ENCODE measurements around the gene NDUFA6.
"Not testable (repeated sequence)": the region's sequence is repeated elsewhere in the genome, so short reads cannot be mapped to it uniquely, and the experiment has no call there.

- TF ChIP-seq ZNF384 (IDR thresholded peaks at IDR 0.05); SP1 (IDR thresholded peaks at IDR 0.05); TARDBP (IDR thresholded peaks at IDR 0.05); LEF1 (IDR thresholded peaks at IDR 0.05; ENCODE audit: borderline replicate concordance); FOXA1 (IDR thresholded peaks at IDR 0.05); BHLHE40 (IDR thresholded peaks at IDR 0.05; ENCODE audit: borderline replicate concordance); FOXM1 (IDR thresholded peaks at IDR 0.05; ENCODE audit: borderline replicate concordance); ARNT (IDR thresholded peaks at IDR 0.05); HDGF (IDR thresholded peaks at IDR 0.05; ENCODE audit: borderline replicate concordance); PKNOX1 (IDR thresholded peaks at IDR 0.05); ELF4 (IDR thresholded peaks at IDR 0.05); NFRKB (IDR thresholded peaks at IDR 0.05); CTBP1 (IDR thresholded peaks at IDR 0.05; ENCODE audit: borderline replicate concordance); FOXK2 (IDR thresholded peaks at IDR 0.05): not testable (repeated sequence)
These were observed 49.6 kb upstream of the NDUFA6 start for GRCh38 chr22:42140153-42140552.

Measured in HEK293T (cell line).